HCT116 (cell line): ENCODE data around the gene FAH.

Source experiments
- ATF3 ChIP-seq: IDR thresholded peaks from 2 replicates; pipeline ENCODE4 v1.6.1; 2012
- CEBPB ChIP-seq: IDR thresholded peaks from 2 replicates; pipeline ENCODE4 v1.6.1; 2012; ENCODE audit warnings: low read depth
- CTCF ChIP-seq, 3 experiments: fragments of 200-600 bp in 1 of 3; sonication (generic) in 1 of 3; IDR thresholded peaks in 2 of 3; conservative IDR thresholded peaks in 1 of 3; 2 replicates each; pipeline ENCODE4 v1.5.1; 2012 to 2017; ENCODE audit warnings: low read depth in 2 of 3, low read length in 2 of 3, antibody characterized with exemption in 1 of 3, borderline replicate concordance in 1 of 3, control low read depth in 1 of 3, mild to moderate bottlenecking in 1 of 3, mixed read lengths in 1 of 3, mixed run types in 1 of 3, moderate library complexity in 1 of 3; ENCODE audit not compliant: insufficient read depth in 1 of 3
- EZH2 ChIP-seq: fragments of 200-600 bp; sonication (generic); IDR thresholded peaks from 2 replicates; pipeline ENCODE4 v1.6.1; 2017; ENCODE audit warnings: antibody characterized with exemption, mixed run types
- MAX ChIP-seq: IDR thresholded peaks from 2 replicates; pipeline ENCODE4 v1.6.1; 2012
- POLR2A ChIP-seq: IDR thresholded peaks from 2 replicates; pipeline ENCODE4 v1.7.0; 2011; ENCODE audit warnings: borderline replicate concordance; ENCODE audit not compliant: insufficient read depth, insufficient read length; ENCODE audit errors: extremely low read depth
- POLR2AphosphoS5 ChIP-seq: IDR thresholded peaks from 2 replicates; pipeline ENCODE4 v1.6.1; 2011; ENCODE audit warnings: mild to moderate bottlenecking, low read depth, low read length, moderate library complexity
- RAD21 ChIP-seq: IDR thresholded peaks from 2 replicates; pipeline ENCODE4 v1.6.1; 2012; ENCODE audit warnings: low read depth, mild to moderate bottlenecking
- REST ChIP-seq: IDR thresholded peaks from 2 replicates; pipeline ENCODE4 v1.6.1; 2012; ENCODE audit warnings: low read depth
- SP1 ChIP-seq: IDR thresholded peaks from 2 replicates; pipeline ENCODE4 v1.6.1; 2012; ENCODE audit warnings: low read depth
- TCF7L2 ChIP-seq: IDR thresholded peaks from 2 replicates; pipeline ENCODE4 v1.7.0; 2011; ENCODE audit warnings: borderline replicate concordance, inconsistent platforms; ENCODE audit not compliant: insufficient read depth, insufficient read length; ENCODE audit errors: extremely low read depth
- ZBTB33 ChIP-seq: IDR thresholded peaks from 2 replicates; pipeline ENCODE4 v1.6.1; 2011; ENCODE audit warnings: mild to moderate bottlenecking, low read length, moderate library complexity; ENCODE audit not compliant: insufficient replicate concordance; ENCODE audit errors: extremely low read depth
- ZNF274 ChIP-seq: fragments of 200-500 bp; sonication (Bioruptor generic); IDR thresholded peaks from 2 replicates; pipeline ENCODE4 v1.6.1; 2014; ENCODE audit warnings: mild to moderate bottlenecking, low read depth, low read length, inconsistent platforms

GRCh38 chr15:80173022-80173759, 20.4 kb downstream of the FAH start:
- no peak for TF ChIP-seq ZBTB33
- TF ChIP-seq EZH2: no peak
- TF ChIP-seq CTCF (IDR thresholded peaks at IDR 0.05 in 2 of 3, conservative IDR thresholded peaks at IDR 0.05 in 1 of 3; ENCODE audit: borderline replicate concordance in 1 of 3, insufficient read depth in 1 of 3, low read depth in 2 of 3, low read length in 2 of 3): peak; percentile 69 to 79 (median 72)
- no peak for TF ChIP-seq MAX
- TF ChIP-seq REST: no peak
- TF ChIP-seq TCF7L2: no peak
- TF ChIP-seq RAD21: peak; percentile 87
- TF ChIP-seq CEBPB: peak; percentile 93
- no peak for TF ChIP-seq ZNF274
- no peak for TF ChIP-seq POLR2AphosphoS5
- TF ChIP-seq POLR2A: no peak
- TF ChIP-seq SP1: no peak
- no peak for TF ChIP-seq ATF3
